Activated effector memory CD4-positive, alpha-beta T cell treated with anti-CD3 and anti-CD28 coated beads, Interleukin-2, amount 50 U/mL, for 16 hours (primary cell): Measurements from ENCODE around the gene PHLPP2.
"Not testable (repeated sequence)": the region's sequence is repeated elsewhere in the genome, so short reads cannot be mapped to it uniquely, and the experiment has no call there.

Source experiments
- DNase-seq: peaks from one replicate; pipeline ENCODE4 v3.0.0-alpha.2; 2020

Gene PHLPP2

GRCh38 chr16:71618429-71618828 is 106.1 kb downstream of the PHLPP2 start:
- DNase-seq: no peak

- not testable (repeated sequence) for DNase-seq
These were observed 109.5 kb downstream of the PHLPP2 start for GRCh38 chr16:71614956-71615355.

- peak; percentile 91 for DNase-seq
These were observed 113.3 kb downstream of the PHLPP2 start for GRCh38 chr16:71610936-71611871.

GRCh38 chr16:71610447-71610846 is 114.1 kb downstream of the PHLPP2 start:
- DNase-seq: no peak

- no peak for DNase-seq
These were observed 115.4 kb downstream of the PHLPP2 start for GRCh38 chr16:71609066-71609465.

GRCh38 chr16:71600822-71601221 is 123.7 kb downstream of the PHLPP2 start:
- DNase-seq: no peak

- not testable (repeated sequence) for DNase-seq
These were observed 126.1 kb downstream of the PHLPP2 start for GRCh38 chr16:71598426-71598825.

- DNase-seq: not testable (repeated sequence)
These were observed 129.1 kb downstream of the PHLPP2 start for GRCh38 chr16:71595340-71595826.
